ENCODE data around the gene UCK2.

UCK2 gene

DNA sequence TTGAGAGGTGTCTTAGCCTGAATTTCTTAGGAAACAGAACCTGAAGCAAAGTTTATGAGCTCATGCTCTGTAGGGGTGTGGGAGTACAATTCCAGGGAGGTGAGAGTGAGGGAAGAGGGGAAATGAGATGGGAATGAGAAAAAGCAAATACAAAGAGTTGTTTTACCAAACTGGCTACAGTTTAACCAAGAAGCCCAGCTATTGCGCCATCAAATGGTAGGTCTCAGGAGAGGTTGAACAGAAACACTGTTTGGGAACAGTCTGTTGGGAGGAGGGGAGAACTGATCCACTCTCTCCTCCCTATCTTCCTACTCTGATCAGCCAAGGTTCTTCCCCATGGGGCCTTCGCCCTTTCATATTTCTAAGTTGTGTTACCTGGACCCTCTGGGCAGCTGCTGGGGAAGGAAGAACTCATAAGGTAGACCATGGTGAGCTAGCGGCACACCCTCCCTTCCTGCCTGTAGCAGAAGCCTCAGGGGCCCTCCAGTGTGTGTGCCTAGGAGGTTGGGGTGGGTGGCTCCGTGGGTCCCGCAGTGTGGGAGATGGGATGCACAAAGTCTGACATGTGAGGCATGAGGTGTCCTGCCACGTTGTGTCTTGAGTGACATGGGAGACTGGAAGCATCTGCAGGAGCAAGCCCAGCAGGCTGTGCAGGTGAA is 120.5 kb downstream of the UCK2 start:
- DNase-seq = no peak

GRCh38 chr1:165949335-165950130 is 122.1 kb downstream of the UCK2 start:
- no peak for DNase-seq

DNA sequence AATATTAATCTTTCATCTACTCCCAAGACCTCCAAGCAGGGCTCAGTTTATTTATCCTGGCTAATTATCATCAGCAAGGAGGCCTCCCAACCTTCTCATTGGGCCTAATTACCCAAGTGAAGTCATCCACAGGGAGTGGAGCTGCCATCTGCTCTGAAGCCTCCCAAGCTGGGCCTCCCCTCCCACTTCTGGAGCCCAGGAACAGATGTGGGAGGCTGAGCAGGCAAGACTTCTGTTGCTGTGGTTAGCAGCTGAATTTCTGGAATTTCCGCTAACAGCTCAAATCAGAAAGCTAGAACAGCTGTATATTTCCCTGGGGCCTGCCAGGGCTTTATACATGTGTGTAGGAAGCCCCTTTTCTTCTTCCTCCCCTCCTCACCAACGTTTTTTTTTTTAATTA is 127.5 kb downstream of the UCK2 start:
- DNase-seq = no peak

DNA sequence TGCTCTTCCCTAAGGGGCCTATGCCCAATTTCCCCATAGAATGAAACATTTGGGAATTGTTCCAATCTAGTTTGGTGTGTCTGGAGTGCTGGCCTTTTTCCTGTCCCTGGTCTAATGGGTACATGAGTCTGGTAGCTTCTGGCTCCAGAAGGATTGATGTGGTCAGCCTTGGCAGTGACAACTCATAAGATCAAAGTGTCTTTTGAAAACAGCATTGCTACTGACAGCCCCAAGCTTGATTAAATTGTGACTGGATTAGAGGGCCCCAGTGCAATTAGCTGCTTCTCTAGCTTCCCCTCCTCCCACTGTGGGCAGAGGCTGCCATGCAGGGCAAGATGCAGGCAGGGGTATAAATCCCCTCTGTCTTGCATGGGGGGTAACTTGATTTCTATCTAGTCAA is 130.9 kb downstream of the UCK2 start:
- DNase-seq = no peak

DNA sequence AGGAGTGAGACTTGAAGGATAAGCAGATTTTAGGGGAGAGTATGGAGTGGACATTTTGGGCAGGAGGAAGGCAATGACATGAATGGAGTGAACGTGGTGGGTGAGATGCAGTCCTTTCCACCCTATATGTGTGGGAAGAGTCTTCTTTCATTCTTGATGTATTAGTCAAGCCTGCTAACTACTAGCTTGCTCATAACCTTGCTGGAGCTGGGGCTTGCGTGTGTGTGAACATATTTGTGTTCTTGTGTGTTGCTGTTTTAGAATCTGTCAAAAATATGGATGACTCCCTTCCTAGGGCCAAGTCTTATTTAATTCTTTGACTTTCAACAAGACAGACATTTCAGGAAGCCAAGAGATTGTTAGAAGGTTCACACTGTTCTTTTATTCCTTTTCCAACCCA is 132.7 kb downstream of the UCK2 start:
- no peak for DNase-seq

- no peak for DNase-seq
Measured at GRCh38 chr1:165960881-165961280, 133.5 kb downstream of the UCK2 start.

Measured in activated CD4-positive, CD25-positive, alpha-beta regulatory T cell (primary cell).